Neural cell (in vitro differentiated cells): ENCODE results near the gene DGKZ. TPM values are rescaled to one million over a fixed set of nuclear protein-coding genes. Genes with fewer than 3 reads are reported as not detected.
A peak's percentile ranks its signal among the peaks of the same experiment; 100 is the strongest.

Experiments used
- H2AFZ ChIP-seq: fragments of 200-600, 300-800 bp; sonication (generic), shearing (Covaris generic); 2 replicates; pipeline ENCODE4 v1.6.0; 2014; ENCODE audit warnings: low read depth, mild to moderate bottlenecking, antibody characterized with exemption, low read length, moderate library complexity
- H3F3A ChIP-seq: fragments of 200-600 bp; shearing (Covaris generic); 2 replicates; pipeline ENCODE4 v1.6.1; 2016; ENCODE audit warnings: mild to moderate bottlenecking, moderate library complexity, mixed read lengths, antibody characterized with exemption, low read length; ENCODE audit not compliant: insufficient read depth, poor library complexity, severe bottlenecking
- H3K27ac ChIP-seq: fragments of 200-600, 300-800 bp; sonication (generic), shearing (Covaris generic); 2 replicates; pipeline ENCODE4 v1.5.1; 2014; ENCODE audit warnings: mild to moderate bottlenecking, low read length, moderate library complexity
- H3K27me3 ChIP-seq: fragments of 300-800, 200-600 bp; sonication (generic), shearing (Covaris generic); 2 replicates; pipeline ENCODE4 v1.6.0; 2014; ENCODE audit warnings: mild to moderate bottlenecking, low read depth, low read length, moderate library complexity; ENCODE audit not compliant: insufficient read depth
- H3K36me3 ChIP-seq: fragments of 300-800, 200-600 bp; sonication (generic), shearing (Covaris generic); 2 replicates; pipeline ENCODE4 v1.5.1; 2014; ENCODE audit warnings: mild to moderate bottlenecking, antibody characterized with exemption, low read length, moderate library complexity; ENCODE audit not compliant: insufficient read depth
- H3K4me2 ChIP-seq: fragments of 300-800, 200-600 bp; sonication (generic), shearing (Covaris generic); 2 replicates; pipeline ENCODE4 v1.6.0; 2014; ENCODE audit warnings: mild to moderate bottlenecking, low read length
- H3K4me3 ChIP-seq: fragments of 300-800, 200-600 bp; sonication (generic), shearing (Covaris generic); 2 replicates; pipeline ENCODE4 v1.5.1; 2014; ENCODE audit warnings: mild to moderate bottlenecking, low read length, moderate library complexity
- H3K79me2 ChIP-seq: fragments of 200-600 bp; shearing (Covaris generic); replicated peaks from 2 replicates; pipeline ENCODE4 v1.6.0; 2014; ENCODE audit warnings: mild to moderate bottlenecking, low read length, moderate library complexity; ENCODE audit not compliant: insufficient read depth
- H3K9ac ChIP-seq: fragments of 300-800, 200-600 bp; sonication (generic), shearing (Covaris generic); 2 replicates; pipeline ENCODE4 v1.6.1; 2016; ENCODE audit warnings: mild to moderate bottlenecking, low read length, mixed read lengths
- H3K9me2 ChIP-seq: fragments of 200-600 bp; shearing (Covaris generic); 2 replicates; pipeline ENCODE4 v1.6.1; 2016; ENCODE audit warnings: mild to moderate bottlenecking, low read length, mixed read lengths; ENCODE audit not compliant: insufficient read depth
- H3K9me3 ChIP-seq: fragments of 200-600, 300-800 bp; sonication (generic), shearing (Covaris generic); 2 replicates; pipeline ENCODE4 v1.6.1; 2016; ENCODE audit warnings: mild to moderate bottlenecking, mixed run types, low read length, moderate library complexity, mixed read lengths
- H4K20me1 ChIP-seq: fragments of 200-600 bp; shearing (Covaris generic); 2 replicates; pipeline ENCODE4 v1.6.1; 2016; ENCODE audit warnings: mild to moderate bottlenecking, mixed run types; ENCODE audit not compliant: insufficient read depth
- CTCF ChIP-seq: fragments of 450-650 bp; IDR thresholded peaks from 2 replicates; pipeline ENCODE4 v1.5.1; 2014; ENCODE audit warnings: antibody characterized with exemption, mild to moderate bottlenecking, moderate library complexity; ENCODE audit not compliant: poor library complexity, severe bottlenecking
- EP300 ChIP-seq: fragments of 450-650 bp; conservative IDR thresholded peaks from 2 replicates; pipeline ENCODE4 v1.6.1; 2014; ENCODE audit warnings: antibody characterized with exemption, mild to moderate bottlenecking, moderate library complexity; ENCODE audit not compliant: poor library complexity, severe bottlenecking
- EZH2 ChIP-seq: fragments of 200-600, 300-800 bp; shearing (Covaris generic), sonication (generic); IDR thresholded peaks from 2 replicates; pipeline ENCODE4 v1.6.1; 2014; ENCODE audit warnings: antibody characterized with exemption, low read length, borderline replicate concordance, mild to moderate bottlenecking; ENCODE audit not compliant: insufficient read depth, poor library complexity, severe bottlenecking
- MXI1 ChIP-seq: fragments of 450-650 bp; conservative IDR thresholded peaks from 2 replicates; pipeline ENCODE4 v1.6.1; 2014; ENCODE audit warnings: antibody characterized with exemption, mild to moderate bottlenecking; ENCODE audit not compliant: poor library complexity, severe bottlenecking
- POLR2AphosphoS5 ChIP-seq: IDR thresholded peaks from 2 replicates; pipeline ENCODE4 v1.6.1; 2012
- RAD21 ChIP-seq: fragments of 450-650 bp; conservative IDR thresholded peaks from 2 replicates; pipeline ENCODE4 v1.6.1; 2014; ENCODE audit warnings: antibody characterized with exemption, mild to moderate bottlenecking, moderate library complexity
- REST ChIP-seq: IDR thresholded peaks from 2 replicates; pipeline ENCODE4 v1.6.1; 2012; ENCODE audit warnings: borderline replicate concordance
- TAF1 ChIP-seq: IDR thresholded peaks from 2 replicates; pipeline ENCODE4 v1.6.1; 2012; ENCODE audit warnings: low read depth
- polyA plus RNA-seq: library from polyadenylated mRNA; depleted of rRNA; stranded (reverse); fragments of >200 nt; gene quantifications from 2 replicates; pipeline ENCODE4 v1.2.3, GENCODE V29; 2014

Gene DGKZ
- polyA plus RNA-seq, 1 donor from 2014 or later: 55.7 TPM

- no peak overlapping the region for H3K27ac ChIP-seq
- H3K4me2 ChIP-seq: peak overlapping the region; percentile 73
- H3K9ac ChIP-seq: peak overlapping the region; percentile 72
- no peaks in the 10 kb centered on the region for H3K9me3 ChIP-seq
- H3F3A ChIP-seq: no peaks in the 10 kb centered on the region
- no peak overlapping the region for H2AFZ ChIP-seq
- H3K4me3 ChIP-seq: peak overlapping the region; percentile 79
- H3K27me3 ChIP-seq: peaks cover 20% of the 10 kb centered on the region
- TF ChIP-seq TAF1: no peak
- H3K79me2 ChIP-seq: peaks cover 5% of the 10 kb centered on the region
- H3K9me2 ChIP-seq: no peaks in the 10 kb centered on the region
- H3K36me3 ChIP-seq: no peaks in the 10 kb centered on the region
- H4K20me1 ChIP-seq: no peaks in the 10 kb centered on the region
Observed at GRCh38 chr11:46334211-46334610, 13.1 kb upstream of the DGKZ start.

GRCh38 chr11:46335271-46335670, 12.0 kb upstream of the DGKZ start:
- Histone ChIP-seq H3K27ac (peak overlapping the region; percentile 33), H3F3A (no peaks in the 10 kb centered on the region), H3K9me2 (no peaks in the 10 kb centered on the region), H4K20me1 (no peaks in the 10 kb centered on the region), H3K79me2 (peaks cover 5% of the 10 kb centered on the region), H3K9me3 (no peaks in the 10 kb centered on the region), H2AFZ (no peak overlapping the region), H3K4me2 (no peak overlapping the region), H3K36me3 (no peaks in the 10 kb centered on the region), H3K9ac (no peak overlapping the region), H3K4me3 (peak overlapping the region; percentile 41), H3K27me3 (peaks cover 20% of the 10 kb centered on the region)
- TF ChIP-seq REST (no peak), CTCF (no peak), RAD21 (no peak), POLR2AphosphoS5 (no peak), EP300 (no peak), EZH2 (no peak), MXI1 (no peak), TAF1 (no peak)

GRCh38 chr11:46335890-46336562, 11.2 kb upstream of the DGKZ start:
- peak overlapping the region; percentile 45 for H3K4me2 ChIP-seq
- H3K4me3 ChIP-seq: peak overlapping the region; percentile 41
- peak overlapping the region; percentile 33 for H3K27ac ChIP-seq

More at GRCh38 chr11:46335890-46336562, 11.2 kb upstream of the DGKZ start:
- no peak overlapping the region for H2AFZ ChIP-seq
- no peaks in the 10 kb centered on the region for H3K36me3 ChIP-seq
- peaks cover 20% of the 10 kb centered on the region for H3K27me3 ChIP-seq
- H3K79me2 ChIP-seq: peaks cover 5% of the 10 kb centered on the region
- TF ChIP-seq EP300 (no peak), MXI1 (no peak), CTCF (no peak), REST (no peak), RAD21 (no peak), POLR2AphosphoS5 (no peak)
- H3K9me2 ChIP-seq: no peaks in the 10 kb centered on the region
- peak overlapping the region; percentile 34 for H3K9ac ChIP-seq
- no peaks in the 10 kb centered on the region for H4K20me1 ChIP-seq
- H3F3A ChIP-seq: no peaks in the 10 kb centered on the region
- no peaks in the 10 kb centered on the region for H3K9me3 ChIP-seq
